NCI-H748 (cell line): ENCODE data around the gene HTR3C.
"Not testable (repeated sequence)": the region's sequence is repeated elsewhere in the genome, so short reads cannot be mapped to it uniquely, and the experiment has no call there.

Source experiments
- DNase-seq: peaks from one replicate; lab custom pipeline; 2025; ENCODE audit not compliant: unreplicated experiment; lab: John Stamatoyannopoulos, UW

Gene HTR3C

DNA sequence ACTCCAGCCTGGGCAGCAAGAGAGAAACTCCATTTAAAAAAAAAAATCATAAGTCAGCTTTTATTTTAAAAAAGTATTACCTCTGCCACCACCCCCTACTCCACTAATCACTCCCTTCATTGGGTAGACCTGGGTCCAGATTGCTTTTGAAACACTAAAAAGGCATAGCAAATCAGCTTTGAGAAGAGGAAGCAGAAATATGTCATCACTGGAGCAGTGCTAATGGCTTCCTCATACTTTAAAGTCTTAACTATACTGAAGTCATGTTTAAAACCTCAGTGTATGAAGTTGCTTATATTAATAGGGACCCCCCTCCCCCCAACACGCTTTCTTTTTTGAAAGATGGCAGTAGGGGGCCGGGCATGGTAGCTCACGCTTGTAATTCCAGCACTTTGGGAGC is 22.3 kb upstream of the HTR3C start:
- DNase-seq: no peak

DNA sequence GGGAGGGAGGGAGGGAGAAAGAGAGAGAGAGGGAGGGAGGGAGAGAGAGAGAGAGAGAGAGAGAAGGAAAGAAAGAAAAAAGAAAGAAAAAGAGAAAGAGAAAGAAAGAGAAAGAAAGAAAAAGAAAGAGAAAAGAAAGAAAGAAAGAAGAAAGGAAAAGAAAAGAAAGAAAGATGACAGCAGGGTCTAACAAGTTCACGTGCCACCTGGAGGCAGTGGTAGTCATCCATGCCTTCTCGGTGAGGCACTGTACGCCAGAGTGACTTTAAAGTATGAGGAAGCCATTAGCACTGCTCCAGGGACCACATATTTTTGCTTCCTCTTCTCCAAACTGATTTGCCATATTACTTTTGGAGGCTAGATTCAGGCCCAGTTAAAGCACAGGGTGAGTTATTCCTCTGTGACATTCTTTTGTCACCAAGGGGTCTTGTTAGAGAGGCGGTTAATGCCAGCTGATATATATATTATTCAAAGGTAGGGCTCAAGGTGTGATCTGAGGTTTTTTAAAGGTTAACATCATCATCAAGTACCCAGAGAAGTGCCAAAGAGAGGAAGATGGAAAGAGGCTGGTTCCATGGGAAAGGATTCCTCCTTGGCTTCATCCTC is 21.6 kb upstream of the HTR3C start, which contains the start of gene HTR3D:
Gene HTR3D, plus strand, starts transcription at position 556 of the 606 bp plus-strand sequence. Its CDS starts 0 bp downstream, at position 556.
- DNase-seq: no peak

DNA sequence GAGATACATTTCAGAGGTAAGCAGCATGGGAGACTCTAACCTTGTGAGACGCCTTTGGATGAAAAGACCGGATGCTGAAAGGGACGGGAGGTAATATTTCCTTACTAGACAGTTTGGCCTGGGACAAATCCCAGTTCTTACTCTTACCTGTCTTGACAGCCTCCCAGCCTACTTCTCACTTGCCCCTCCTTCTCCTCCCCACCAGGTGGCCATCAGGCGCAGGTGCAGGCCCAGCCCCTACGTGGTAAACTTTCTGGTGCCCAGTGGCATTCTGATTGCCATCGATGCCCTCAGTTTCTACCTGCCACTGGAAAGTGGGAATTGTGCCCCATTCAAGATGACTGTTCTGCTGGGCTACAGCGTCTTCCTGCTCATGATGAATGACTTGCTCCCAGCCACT is 15.0 kb upstream of the HTR3C start:
- no peak for DNase-seq

DNA sequence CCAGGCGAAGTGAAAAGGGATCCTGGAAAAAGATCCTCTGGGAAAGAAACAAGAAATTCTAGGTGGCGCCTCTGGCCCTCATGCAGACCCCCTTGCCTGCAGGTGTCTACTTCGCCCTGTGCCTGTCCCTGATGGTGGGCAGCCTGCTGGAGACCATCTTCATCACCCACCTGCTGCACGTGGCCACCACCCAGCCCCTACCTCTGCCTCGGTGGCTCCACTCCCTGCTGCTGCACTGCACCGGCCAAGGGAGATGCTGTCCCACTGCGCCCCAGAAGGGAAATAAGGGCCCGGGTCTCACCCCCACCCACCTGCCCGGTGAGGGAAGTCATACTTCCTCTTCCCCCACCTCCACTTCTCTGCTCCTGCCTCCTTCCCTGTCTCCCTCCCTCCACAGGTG is 14.5 kb upstream of the HTR3C start:
- DNase-seq: not testable (repeated sequence)

DNA sequence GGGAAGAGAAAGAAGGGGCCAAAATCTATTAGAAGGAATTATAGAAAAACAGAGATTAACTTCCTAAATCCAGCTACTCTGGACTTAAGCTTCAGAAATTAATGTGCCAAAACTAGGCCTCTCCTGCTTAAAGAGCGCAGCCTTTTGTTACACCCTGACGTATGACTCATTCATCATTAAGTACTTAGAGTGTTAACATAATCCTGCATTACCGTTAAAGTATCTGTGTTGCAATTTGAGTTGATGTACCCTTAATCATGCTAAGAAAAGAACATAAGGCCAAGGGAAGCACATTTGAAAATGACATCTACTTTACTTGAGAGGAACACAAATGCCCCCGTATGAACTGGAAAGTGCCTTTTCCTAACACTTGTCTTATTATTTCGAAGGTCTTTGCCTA is 13.4 kb upstream of the HTR3C start:
- DNase-seq: no peak

DNA sequence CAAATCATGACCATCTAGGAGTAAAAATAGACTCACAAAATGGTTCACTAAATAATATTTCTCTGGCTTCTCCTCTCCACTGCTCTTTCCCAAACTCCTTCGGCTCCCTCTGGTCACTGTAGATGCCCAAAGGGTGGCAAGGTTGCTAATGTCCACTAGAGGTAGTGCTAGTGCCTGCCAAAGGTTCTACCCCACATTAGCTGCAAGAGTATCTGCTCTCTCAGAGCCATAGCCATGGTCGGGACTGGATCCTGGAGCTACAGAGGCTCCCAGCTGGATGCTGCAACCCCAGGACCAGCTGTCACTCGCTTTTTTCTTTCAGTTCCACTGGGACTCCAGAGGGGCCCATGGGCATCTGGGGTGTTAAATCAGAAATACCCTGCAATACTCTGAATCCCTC is 12.8 kb upstream of the HTR3C start:
- DNase-seq: peak; percentile 3

DNA sequence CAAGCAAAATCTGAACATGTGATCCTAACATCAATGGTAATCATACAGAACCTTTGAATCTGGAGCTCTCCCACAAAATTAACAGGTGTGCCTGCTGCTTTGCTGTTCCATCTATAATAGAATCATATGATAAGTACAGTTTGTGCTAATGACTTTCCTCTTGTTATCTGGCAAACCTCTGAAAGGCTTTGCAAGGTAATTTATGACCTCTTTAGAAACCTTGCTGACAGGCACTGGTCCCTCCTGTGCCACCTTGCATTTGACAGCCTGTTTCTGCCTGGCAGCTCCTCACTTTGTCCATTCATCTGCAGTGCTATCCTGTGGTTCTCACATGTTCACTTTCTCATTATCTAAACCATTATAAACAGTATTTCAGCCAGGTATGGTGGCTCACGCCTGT is 10.2 kb upstream of the HTR3C start:
- DNase-seq: peak; percentile 29

DNA sequence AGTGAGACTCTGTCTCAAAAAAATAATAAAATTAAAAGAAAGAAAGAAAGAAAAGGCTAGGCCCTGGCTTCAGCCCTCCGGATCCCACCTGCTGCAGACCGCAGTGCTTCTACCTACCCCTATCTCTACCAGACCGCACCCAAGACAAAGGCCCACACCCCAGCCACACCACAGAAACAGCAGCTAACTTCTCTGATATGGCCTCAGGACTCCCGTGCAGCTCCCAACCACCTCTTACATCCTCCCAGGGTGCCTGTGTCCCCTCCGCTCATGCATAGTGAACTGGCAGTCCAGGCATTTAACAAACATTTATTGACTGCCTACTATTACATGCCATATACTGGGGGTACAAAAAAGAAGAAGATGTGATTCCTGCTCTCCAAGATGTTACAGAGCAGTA is 6.9 kb upstream of the HTR3C start:
- no peak for DNase-seq

DNA sequence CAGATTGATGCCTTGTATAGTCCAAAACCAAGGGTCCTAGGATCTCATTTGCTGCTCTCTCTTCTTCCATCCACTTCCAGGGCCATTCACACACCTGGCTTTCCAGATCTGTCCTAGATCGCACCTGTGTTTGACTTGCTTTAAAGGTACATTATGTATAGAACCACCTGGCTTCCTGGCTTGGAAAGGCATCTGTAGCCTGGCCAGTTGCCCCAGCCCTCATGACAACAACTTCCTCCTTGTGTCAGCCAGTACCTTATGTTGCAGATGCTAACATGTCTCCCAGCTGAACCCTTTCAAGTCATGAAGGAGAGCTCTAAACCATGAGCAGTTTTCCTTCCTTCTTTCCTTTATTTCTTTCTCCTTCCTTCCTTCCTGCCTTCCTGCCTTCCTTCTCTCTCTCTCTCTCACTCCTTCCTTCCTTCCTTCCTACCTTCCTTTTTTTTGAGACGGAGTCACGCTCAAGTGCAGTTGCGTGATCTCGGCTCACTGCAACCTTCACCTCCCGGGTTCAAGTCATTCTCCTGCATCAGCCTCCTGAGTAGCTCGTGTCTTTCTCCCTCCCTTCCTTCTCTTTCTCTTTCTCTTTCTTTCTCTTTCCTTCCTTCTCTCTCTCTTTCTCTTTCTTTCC is 2.5 kb upstream of the HTR3C start:
- peak; percentile 49 for DNase-seq

DNA sequence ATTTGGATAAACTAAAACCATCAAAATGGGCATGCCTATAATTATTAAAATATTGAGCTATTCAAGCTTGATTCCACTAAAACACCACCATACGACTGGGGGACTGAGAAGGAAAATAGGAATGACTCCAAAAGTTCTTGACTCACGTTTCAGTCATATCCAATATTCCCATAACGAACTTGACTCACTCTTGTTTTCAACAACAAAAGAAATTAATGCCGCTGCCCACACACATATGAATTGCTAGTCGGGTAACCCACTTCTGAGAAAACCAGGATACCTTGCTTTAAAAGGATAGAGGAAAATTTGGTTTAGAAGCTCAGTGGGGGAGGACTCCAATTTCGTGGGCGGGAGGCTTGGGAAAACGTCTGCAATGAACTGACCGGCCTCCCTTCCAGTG is 5.2 kb downstream of the HTR3C start:
- DNase-seq: no peak

DNA sequence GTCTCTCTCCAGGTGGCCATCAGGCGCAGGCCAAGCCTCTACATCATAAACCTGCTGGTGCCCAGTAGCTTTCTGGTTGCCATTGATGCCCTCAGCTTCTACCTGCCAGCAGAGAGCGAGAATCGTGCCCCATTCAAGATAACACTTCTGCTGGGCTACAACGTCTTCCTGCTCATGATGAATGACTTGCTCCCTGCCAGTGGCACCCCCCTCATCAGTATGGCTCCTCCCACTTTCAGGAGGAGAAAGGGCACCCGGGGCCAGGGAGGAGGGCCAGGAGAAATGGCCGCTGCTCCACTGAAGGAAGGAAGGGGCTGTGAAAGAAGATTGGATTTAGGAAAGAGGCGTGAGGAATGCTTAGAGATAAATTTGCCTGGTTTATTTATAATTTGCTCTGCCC is 6.6 kb downstream of the HTR3C start:
- DNase-seq: no peak

DNA sequence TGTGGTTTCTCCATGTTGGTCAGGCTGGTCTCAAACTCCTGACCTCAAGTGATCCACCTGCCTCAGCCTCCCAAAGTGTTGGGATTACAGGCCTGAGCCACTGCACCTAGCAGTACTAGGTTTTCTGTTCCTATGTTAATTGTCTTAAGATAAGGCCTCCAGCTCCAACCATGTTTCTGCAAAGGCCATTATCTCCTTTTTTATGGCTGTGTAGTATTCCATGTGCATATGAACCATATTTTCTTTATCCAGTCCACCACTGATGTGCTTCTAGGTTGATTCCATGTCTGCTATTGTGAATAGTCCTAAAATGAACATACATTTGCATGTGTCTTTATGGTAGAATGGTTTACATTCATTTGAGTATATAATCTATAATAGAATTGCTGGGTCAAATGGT is 9.8 kb downstream of the HTR3C start:
- no peak for DNase-seq

DNA sequence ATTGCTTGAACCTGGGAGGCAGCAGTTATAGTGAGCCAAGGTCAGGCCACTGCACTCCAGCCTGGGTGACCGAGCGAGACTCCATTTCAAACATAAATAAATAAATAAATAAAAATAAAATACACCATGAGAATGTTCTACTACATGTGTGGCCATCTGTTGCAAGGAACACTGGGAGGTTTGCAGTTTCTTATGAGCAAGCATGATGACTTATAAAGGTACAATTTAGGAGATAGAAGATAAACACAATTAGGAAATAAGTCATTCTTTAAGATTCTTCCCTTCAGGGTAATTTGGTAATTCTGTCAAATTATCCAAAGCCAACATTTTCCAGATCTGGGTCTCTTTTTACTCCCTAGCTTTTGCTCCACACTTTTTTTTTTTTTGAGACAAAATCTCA is 13.4 kb downstream of the HTR3C start:
- no peak for DNase-seq

DNA sequence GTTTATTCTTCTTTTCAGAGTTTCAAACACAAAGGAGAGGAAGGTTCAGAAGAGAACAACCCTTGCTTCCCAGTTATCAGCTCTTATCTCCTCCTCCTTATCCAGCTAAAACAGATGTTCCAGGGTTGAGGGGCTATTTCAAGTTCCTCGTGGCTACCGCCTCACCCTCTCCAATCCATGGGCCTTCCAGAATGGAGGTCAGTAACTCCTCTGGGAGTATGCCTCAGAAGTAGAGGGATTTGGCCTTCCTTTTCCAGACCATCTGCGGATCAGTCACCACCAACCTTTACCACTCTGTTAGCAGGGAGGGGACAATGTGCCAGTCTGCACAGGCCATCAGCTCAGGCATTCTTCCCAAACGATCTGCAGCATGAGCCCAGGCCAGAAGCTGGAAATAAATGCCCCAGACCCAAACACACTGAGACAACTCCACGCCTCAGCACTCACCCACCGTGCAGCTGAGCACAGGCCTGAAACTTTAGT is 14.8 kb downstream of the HTR3C start:
- no peak for DNase-seq

DNA sequence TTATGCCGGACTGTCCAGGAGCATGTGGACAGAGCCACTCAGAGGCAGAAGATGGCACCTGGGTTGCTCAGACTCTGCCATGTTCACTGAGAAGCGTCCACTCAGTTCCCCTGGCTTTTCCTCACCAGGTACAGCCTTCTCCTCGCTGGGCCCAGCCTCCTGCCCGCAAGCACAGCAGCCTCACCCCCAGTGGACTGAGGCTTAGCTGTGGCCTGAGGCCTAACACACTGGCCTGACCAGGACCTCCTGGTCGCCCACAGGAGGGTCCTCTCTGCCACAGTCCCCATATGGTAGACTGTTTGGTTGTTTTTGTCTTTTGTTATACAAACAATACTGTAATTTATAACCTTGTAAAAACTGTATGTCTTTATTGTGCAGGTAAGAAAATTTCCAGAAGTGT is 15.5 kb downstream of the HTR3C start:
- no peak for DNase-seq

DNA sequence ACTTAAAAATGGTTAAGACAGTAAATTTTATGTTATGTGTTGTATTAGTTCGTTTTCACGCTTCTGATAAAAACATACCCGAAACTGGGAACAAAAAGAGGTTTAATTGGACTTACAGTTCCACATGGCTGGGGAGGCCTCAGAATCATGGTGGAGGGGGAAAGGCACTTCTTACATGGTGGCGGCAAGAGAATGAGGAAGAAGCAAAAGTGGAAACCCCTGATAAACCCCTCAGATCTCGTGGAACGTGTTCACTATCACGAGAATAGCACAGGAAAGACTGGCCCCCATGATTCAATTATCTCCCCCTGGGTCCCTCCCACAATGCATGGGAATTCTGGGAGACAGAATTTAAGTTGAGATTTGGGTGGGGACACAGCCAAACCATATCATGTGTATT is 18.3 kb downstream of the HTR3C start:
- DNase-seq: not testable (repeated sequence)

DNA sequence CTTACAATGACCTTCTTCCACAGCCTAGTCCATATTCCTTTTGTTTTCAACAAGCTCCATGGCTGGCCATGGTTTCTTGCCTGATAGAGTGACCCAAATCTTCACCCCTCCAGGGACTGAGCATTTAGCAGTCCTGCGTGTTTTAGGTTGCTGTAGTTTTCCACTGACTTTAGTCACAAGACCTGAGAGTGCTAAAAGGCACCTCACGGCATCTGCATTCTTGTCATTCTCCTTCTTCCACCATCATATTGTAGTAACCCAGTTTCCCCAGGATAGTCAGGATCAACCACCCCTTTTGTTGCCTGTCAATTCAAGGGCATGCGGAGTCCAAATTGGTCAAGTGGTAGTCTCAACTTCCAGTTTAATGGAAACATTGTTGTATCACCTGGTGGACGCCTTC is 20.8 kb downstream of the HTR3C start:
- no peak for DNase-seq

DNA sequence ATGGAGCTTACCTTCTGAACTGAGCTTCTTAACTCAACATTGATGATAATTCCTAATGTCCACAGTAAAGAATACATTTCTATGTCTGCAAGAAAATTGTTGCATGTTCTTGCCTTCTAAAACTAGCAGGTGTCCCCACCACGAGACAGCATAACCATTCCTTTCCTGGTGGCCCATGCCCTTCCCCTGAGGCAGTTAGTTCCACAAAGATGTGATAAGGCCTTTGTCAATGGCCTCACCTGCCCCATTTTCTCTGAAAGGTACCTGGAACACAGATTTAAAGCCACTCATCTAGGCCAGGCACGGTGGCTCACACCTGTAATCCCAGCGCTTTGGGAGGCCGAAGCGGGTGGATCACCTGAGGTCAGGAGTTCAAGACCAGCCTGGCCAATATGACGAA is 23.1 kb downstream of the HTR3C start:
- DNase-seq: no peak

DNA sequence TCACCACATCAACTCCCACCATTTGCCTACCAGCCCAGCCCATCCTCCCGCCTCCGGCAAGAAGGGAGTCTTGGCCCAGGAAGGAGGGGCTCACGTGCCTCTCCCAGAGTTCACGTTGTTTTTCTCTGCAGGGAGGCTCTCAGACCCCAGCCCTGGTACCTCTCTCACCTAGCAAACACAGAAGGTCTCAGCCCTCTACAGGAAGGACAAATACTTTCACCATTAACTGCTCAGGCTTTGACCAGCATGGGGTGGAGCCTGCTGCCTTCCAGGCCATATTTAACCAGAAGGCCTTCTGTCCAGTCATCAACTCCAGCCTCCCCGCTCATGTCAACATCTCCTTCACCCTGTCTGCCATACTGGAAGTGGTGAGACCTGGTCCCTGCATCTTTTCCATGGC is 25.0 kb downstream of the HTR3C start:
- no peak for DNase-seq

DNA sequence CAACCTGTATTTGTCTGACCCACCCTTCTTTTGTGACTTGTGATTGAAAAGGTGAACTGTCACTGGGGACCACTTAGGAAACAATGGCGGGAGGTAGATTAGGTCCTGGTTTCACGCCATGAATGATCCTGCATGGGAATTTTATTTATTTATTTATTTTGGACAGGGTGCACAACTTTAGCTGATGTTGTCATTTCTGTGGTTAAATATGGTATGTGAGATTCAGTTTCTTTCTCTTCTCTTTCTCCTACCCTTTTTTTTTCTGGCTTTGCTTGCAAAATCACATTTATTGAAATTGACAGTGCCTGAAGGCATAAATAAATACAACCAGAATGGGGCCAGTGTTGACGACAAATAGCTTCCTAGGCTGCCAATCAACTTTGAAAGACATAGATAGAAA is 26.0 kb downstream of the HTR3C start:
- DNase-seq: no peak

DNA sequence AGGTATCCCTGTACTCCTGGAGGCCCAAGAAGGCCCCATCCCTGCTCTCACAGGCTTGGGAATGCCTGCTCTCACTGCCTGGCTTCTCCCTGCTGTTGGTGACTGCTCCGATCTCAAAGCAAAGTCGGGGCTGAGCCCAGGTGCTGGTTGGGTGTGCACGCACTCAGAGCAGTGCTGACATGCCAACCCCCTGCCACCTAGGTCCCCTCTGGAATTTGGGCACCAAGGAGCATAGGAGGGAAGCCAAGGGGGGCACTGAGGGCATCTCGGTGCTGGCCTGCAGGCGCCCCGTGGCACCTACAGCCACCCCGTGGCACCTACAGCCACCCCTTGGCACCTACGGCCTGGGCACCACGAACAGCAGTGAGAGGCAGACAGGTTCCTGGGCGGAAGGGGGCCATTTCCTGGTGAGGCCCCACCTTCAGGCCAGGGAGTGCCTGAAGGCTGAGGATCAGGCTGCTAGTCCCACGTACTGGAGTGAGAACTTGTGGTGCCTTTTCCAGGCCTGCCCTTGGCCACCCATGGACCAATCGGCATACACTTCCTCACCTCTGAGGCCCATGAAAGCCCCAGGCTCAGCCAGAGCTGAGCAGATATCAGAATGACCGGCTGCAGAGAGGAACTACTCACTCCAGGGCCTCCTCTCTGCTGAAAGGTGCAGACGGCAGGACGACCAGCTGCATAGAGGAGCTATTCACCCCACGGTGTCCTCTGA is 28.4 kb downstream of the HTR3C start:
- no peak for DNase-seq

DNA sequence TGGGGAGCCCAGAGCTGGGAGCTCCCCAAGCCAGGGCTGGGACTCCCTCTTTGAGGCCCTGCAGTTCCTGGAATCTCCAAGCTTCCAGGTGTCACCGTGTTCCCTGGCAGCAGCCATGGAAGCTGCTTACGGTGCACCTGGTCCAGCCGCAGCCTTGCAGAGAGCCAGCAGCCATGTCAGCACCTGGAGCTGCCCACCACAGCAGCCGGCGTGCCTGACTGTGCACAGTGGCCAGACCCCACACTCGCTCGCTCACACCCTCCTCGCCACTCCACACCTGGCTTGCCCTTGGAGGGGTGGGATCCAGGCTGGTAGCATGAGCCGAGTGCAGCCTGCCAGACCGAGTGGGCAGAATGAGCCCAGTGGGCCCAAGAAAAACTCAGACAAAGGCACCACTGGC is 29.2 kb downstream of the HTR3C start:
- DNase-seq: no peak
